ENCODE data around the gene HPSE2.
A peak's percentile ranks its signal among the peaks of the same experiment; 100 is the strongest.
"Not testable (repeated sequence)": the region's sequence is repeated elsewhere in the genome, so short reads cannot be mapped to it uniquely, and the experiment has no call there.

HPSE2 gene

DNA sequence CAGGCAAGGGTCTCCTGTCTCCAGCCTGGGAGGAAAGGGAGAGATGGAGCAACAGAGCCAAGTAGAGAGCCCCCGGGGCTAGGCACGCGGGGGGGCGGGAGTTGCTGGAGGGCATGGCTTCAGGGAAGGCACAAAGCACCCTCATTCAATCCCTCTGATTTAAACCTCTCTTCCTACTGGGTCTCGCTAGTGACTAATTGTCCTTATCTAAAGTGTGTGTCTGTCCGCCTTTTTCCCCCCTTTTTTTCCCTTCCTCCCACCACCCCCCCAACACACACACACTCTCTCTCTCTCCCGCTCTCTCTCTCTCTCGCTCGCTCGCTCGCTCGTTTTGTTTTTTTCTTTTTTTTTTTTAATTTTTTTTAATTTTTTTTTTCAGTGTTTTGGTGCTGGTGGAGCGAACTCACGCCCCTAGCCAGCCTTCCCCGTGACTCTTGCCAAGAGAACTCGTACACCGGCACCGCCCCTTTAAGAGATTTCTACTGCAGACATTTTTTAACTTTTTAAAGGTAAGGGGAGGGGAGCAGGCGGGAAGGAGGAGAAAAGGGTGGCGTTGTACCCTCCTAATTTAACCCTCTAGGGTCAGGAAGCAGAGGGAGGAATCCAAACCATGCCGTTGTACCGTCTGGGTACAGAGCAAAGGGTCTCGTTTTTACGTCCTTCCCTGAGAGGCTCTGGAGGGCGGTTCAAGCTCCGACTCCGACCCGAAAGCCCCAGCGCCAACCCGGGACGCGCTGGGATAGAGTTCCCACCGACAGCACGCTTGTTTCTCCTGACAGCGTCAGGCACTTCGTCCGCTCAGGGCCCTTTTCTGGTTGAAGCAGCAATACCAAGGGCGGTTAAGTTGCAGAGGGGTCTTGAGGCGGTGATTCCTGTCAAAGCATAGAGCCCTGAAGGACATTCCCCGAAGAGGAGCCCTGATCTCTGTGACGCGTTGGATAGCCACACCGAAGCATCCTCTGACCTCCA, at the start of gene HPSE2:
Gene HPSE2, minus strand, starts transcription at position 195 of the 969 bp plus-strand sequence.
- TF ChIP-seq, protein P1, sequence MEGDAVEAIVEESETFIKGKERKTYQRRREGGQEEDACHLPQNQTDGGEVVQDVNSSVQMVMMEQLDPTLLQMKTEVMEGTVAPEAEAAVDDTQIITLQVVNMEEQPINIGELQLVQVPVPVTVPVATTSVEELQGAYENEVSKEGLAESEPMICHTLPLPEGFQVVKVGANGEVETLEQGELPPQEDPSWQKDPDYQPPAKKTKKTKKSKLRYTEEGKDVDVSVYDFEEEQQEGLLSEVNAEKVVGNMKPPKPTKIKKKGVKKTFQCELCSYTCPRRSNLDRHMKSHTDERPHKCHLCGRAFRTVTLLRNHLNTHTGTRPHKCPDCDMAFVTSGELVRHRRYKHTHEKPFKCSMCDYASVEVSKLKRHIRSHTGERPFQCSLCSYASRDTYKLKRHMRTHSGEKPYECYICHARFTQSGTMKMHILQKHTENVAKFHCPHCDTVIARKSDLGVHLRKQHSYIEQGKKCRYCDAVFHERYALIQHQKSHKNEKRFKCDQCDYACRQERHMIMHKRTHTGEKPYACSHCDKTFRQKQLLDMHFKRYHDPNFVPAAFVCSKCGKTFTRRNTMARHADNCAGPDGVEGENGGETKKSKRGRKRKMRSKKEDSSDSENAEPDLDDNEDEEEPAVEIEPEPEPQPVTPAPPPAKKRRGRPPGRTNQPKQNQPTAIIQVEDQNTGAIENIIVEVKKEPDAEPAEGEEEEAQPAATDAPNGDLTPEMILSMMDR (conservative IDR thresholded peaks at IDR 0.05; ENCODE audit: low read depth, low read length) = no peak
- no peak within 1 kb of the TSS for H3K4me3 ChIP-seq (ENCODE audit: low read depth, low read length)
- no peak for DNase-seq (ENCODE audit: low read depth)

GRCh38 chr10:99280472-99280871, 44.8 kb upstream of the HPSE2 start:
- no peak for DNase-seq (ENCODE audit: low read depth)
- TF ChIP-seq, protein P1 (conservative IDR thresholded peaks at IDR 0.05; ENCODE audit: low read depth, low read length) = no peak
- no peak overlapping the region for H3K4me3 ChIP-seq (ENCODE audit: low read depth, low read length)

DNA sequence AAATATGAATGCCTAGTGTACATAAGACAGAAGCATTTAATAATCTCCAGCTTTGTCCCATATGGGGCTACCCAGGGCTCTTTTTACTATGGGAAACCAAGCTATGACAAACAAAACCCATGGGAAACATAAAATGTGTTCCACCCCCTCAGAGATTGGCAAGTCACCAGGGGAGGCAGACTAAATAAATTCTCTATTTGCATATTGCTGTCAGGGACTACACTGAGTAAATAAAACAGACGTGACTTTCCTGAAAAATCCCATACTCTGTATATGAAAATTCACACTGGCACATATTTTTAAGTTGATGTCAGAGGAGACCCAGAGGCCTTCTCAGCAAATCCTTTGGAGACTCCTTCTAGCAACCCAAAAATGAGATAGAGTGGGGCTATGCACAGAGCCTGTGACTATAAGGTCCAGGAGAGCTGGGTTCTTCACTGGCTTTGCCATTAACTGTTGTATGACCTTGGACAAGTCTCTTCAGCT, 44.0 kb upstream of the HPSE2 start:
- no peak overlapping the region for H3K4me3 ChIP-seq (ENCODE audit: low read depth, low read length)
- no peak for DNase-seq (ENCODE audit: low read depth)
- TF ChIP-seq, protein P1 (conservative IDR thresholded peaks at IDR 0.05; ENCODE audit: low read depth, low read length) = no peak

DNA sequence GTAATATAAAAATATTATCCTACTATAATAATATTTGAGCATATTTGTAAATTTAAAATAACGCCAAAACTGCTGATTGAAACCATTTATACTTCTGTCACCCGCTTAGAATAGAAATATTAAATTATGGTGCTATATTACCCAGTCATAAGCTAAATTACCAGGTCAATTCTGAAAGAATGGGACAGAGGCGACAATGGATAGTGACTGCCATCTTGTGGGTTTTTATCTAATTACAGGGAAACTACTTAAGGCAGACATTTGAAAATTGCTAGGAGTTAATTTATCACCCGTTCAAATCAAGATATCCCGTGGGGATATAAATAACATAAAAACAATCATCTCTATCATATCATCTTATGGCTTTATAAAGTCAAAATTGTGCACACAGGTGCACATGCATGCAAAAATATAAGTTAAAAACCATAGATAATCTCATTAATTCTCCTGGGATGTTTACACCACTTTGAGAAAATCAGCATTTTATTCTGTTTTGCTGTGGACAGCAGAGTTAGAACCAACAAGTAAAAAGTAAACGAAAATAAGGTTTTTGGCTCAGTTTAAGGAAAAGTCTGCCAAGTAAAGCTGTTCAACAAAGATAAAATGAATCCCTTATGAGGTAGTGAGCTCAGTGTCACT, 41.3 kb upstream of the HPSE2 start:
- H3K4me3 ChIP-seq (ENCODE audit: low read depth, low read length) = no peak overlapping the region
- TF ChIP-seq, protein P1 (conservative IDR thresholded peaks at IDR 0.05; ENCODE audit: low read depth, low read length) = peak; percentile 45
- peak; percentile 35 for DNase-seq (ENCODE audit: low read depth)

DNA sequence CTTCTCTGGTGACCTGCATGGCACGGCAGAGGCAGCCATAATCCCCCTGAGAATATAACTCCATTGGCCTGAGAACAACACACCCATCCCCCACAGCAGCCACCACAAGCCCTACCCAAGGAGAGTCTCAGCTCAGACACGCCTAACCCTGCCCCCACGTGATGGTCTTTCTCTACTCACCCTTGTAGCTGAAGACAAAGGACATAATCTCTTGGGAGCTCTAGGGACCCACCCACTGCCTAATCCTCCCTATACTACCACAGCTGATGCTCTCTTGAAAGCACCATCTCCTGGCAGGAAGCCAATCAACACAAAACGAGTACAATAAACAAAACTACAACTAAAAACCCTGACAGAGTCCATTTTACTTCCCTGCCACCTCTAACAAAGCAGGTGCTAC, 30.7 kb upstream of the HPSE2 start:
- H3K4me3 ChIP-seq (ENCODE audit: low read depth, low read length) = no peak overlapping the region
- DNase-seq (ENCODE audit: low read depth) = no peak
- TF ChIP-seq, protein P1 (conservative IDR thresholded peaks at IDR 0.05; ENCODE audit: low read depth, low read length) = no peak

DNA sequence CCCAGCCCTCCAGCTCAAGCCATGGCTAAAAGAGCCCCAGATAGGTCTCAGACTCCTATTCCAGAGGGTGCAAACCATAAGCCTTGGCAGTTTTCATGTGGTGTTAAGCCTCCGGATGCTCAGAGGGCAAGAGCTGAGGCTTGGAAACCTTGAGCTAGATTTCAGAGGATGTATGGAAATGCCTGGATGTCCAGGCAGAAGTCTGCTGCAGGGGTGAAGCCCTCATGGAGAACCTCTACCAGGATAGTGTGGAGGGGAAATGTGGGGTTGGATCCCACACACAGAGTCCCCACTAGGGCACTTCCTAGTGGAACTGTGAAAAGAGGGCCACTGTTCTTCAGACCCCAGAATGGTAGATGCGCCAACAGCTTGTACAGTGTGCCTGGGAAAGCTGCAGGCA, 13.2 kb upstream of the HPSE2 start:
- DNase-seq (ENCODE audit: low read depth) = no peak
- TF ChIP-seq, protein P1 (conservative IDR thresholded peaks at IDR 0.05; ENCODE audit: low read depth, low read length) = no peak
- no peak overlapping the region for H3K4me3 ChIP-seq (ENCODE audit: low read depth, low read length)

GRCh38 chr10:99247893-99248292, 12.2 kb upstream of the HPSE2 start:
- not testable (repeated sequence) for DNase-seq (ENCODE audit: low read depth); H3K4me3 ChIP-seq (ENCODE audit: low read depth, low read length)
